PC-9 (cell line): ENCODE measurements around the gene RABL6. TPM values are rescaled to one million over a fixed set of nuclear protein-coding genes. Genes with fewer than 3 reads are reported as not detected.

Source experiments
- BruUV-seq: library from RNA; stranded (reverse); fragments of 400-500 nt; replicated peaks from 2 replicates; lab custom pipeline; 2021; lab: Mats Ljungman, UMichigan
- CTCF ChIA-PET: fragments of 300-600 bp; sonication (Branson Sonifier 250); formaldehyde crosslinking; loops from one replicate; lab custom pipeline; 2022; ENCODE audit warnings: antibody characterized with exemption; lab: Charles Lee
- POLR2A ChIA-PET: fragments of 300-600 bp; sonication (Branson Sonifier 250); formaldehyde crosslinking; loops from one replicate; lab custom pipeline; 2022; ENCODE audit warnings: antibody characterized with exemption; ENCODE audit not compliant: unreplicated experiment; lab: Charles Lee
- DNase-seq, 2 experiments: peaks; one replicate each; pipeline versions ENCODE4 v3.0.0 to v3.0.0-alpha.2; 2015 to 2022; ENCODE audit warnings: mixed read lengths in 1 of 2
- H2AFZ ChIP-seq: fragments of 200-600 bp; sonication (generic); 2 replicates; pipeline ENCODE4 v1.8.1; 2017; ENCODE audit warnings: antibody characterized with exemption
- H3F3A ChIP-seq: fragments of 200-600 bp; sonication (generic); 2 replicates; pipeline ENCODE4 v1.8.1; 2017; ENCODE audit warnings: antibody characterized with exemption, mild to moderate bottlenecking, low read depth; ENCODE audit not compliant: insufficient read depth
- H3K27ac ChIP-seq: fragments of 200-600 bp; sonication (generic); 2 replicates; pipeline ENCODE4 v1.6.1; 2016; ENCODE audit warnings: mixed run types
- H3K27me3 ChIP-seq: fragments of 200-600 bp; sonication (generic); 2 replicates; pipeline ENCODE4 v1.6.1; 2016; ENCODE audit warnings: low read depth, mixed run types; ENCODE audit not compliant: insufficient read depth
- H3K36me3 ChIP-seq: fragments of 200-600 bp; sonication (generic); 2 replicates; pipeline ENCODE4 v1.6.1; 2016; ENCODE audit warnings: low read depth, mixed run types
- H3K4me1 ChIP-seq: fragments of 200-600 bp; sonication (generic); replicated peaks from 2 replicates; pipeline ENCODE4 v1.6.1; 2016; ENCODE audit warnings: mixed run types; ENCODE audit not compliant: insufficient read depth
- H3K4me2 ChIP-seq: fragments of 200-600 bp; sonication (generic); 2 replicates; pipeline ENCODE4 v1.6.1; 2017; ENCODE audit warnings: mixed run types
- H3K4me3 ChIP-seq: fragments of 200-600 bp; sonication (generic); 2 replicates; pipeline ENCODE4 v1.6.1; 2016; ENCODE audit warnings: mixed run types
- H3K79me2 ChIP-seq: fragments of 200-600 bp; sonication (generic); 2 replicates; pipeline ENCODE4 v1.6.1; 2017; ENCODE audit warnings: low read depth, mixed run types
- H3K9me2 ChIP-seq: fragments of 200-600 bp; sonication (generic); 2 replicates; pipeline ENCODE4 v1.8.1; 2017; ENCODE audit warnings: mild to moderate bottlenecking; ENCODE audit not compliant: insufficient read depth
- H3K9me3 ChIP-seq: fragments of 200-600 bp; sonication (generic); 2 replicates; pipeline ENCODE4 v1.8.1; 2016; ENCODE audit warnings: low read depth; ENCODE audit not compliant: insufficient read depth
- H4K20me1 ChIP-seq: fragments of 200-600 bp; sonication (generic); 2 replicates; pipeline ENCODE4 v1.8.1; 2017; ENCODE audit not compliant: insufficient read depth
- EZH2 ChIP-seq: fragments of 200-600 bp; sonication (generic); IDR thresholded peaks from 2 replicates; pipeline ENCODE4 v1.8.0; 2017; ENCODE audit warnings: antibody characterized with exemption, low read depth
- intact Hi-C: fragments of 100-400 bp; cut with micrococcal nuclease; formaldehyde crosslinking; loops from one replicate; pipeline ENCODE4 v1.10.0; 2022; ENCODE audit not compliant: unreplicated experiment
- total RNA-seq: library from RNA; stranded (reverse); gene quantifications from 2 replicates; pipeline ENCODE4 v1.2.3, GENCODE V29; 2021
- TF ChIP-seq, protein P1 (sequence below): fragments of 200-600 bp; sonication (generic); conservative IDR thresholded peaks from 2 replicates; pipeline ENCODE4 v1.6.1; 2017; ENCODE audit warnings: mixed run types, antibody characterized with exemption, mild to moderate bottlenecking, moderate library complexity

RABL6 gene
- total RNA-seq, 1 experiment from 2014 or later: 116 TPM

DNA sequence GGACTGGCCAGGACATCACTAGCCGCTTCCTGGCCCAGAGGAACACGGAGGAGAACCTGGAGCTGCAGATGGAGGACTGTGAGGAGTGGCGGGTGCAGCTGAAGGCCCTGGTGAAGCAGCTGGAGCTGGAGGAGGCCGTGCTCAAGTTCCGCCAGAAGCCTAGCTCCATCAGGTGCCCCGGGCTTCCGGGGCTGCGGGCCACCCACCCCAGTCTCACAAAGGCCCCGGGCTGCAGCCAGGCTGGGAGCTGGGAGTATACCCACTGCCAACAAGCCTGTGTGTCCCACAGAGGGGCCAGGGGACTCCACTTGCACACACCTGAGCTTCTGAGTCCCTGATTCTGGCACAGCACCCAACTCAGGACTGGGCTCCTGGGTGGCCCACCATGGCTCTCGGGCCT, 1.7 kb upstream of the RABL6 start:
- no peak overlapping the region for H3K4me3 ChIP-seq
- H3K4me2 ChIP-seq: peak overlapping the region; percentile 97
- H3K27me3 ChIP-seq: no peaks in the 10 kb centered on the region
- POLR2A ChIA-PET: interaction anchor here (0.6 kb wide), 1 partner anchor 131 kb away, joined by 4 read pairs; no protein-coding TSS in a partner anchor
- no peaks in the 10 kb centered on the region for H3K9me2 ChIP-seq
- no peak overlapping the region for H3K27ac ChIP-seq
- peaks cover 12% of the 10 kb centered on the region for H3F3A ChIP-seq
- H2AFZ ChIP-seq: no peak overlapping the region
- TF ChIP-seq EZH2: no peak
- TF ChIP-seq, protein P1, sequence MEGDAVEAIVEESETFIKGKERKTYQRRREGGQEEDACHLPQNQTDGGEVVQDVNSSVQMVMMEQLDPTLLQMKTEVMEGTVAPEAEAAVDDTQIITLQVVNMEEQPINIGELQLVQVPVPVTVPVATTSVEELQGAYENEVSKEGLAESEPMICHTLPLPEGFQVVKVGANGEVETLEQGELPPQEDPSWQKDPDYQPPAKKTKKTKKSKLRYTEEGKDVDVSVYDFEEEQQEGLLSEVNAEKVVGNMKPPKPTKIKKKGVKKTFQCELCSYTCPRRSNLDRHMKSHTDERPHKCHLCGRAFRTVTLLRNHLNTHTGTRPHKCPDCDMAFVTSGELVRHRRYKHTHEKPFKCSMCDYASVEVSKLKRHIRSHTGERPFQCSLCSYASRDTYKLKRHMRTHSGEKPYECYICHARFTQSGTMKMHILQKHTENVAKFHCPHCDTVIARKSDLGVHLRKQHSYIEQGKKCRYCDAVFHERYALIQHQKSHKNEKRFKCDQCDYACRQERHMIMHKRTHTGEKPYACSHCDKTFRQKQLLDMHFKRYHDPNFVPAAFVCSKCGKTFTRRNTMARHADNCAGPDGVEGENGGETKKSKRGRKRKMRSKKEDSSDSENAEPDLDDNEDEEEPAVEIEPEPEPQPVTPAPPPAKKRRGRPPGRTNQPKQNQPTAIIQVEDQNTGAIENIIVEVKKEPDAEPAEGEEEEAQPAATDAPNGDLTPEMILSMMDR: no peak
- no TSS peak for BruUV-seq
- intact Hi-C loops: no loop called here
- DNase-seq: no peak
- CTCF ChIA-PET: no interaction called here
- H3K79me2 ChIP-seq: peaks cover 29% of the 10 kb centered on the region
- peaks cover 5% of the 10 kb centered on the region; the same call in 1 of the 2 replicates for H3K36me3 ChIP-seq
- H4K20me1 ChIP-seq: peaks cover 10% of the 10 kb centered on the region; the same call in 1 of the 2 replicates
- H3K4me1 ChIP-seq: peaks cover 25% of the 10 kb centered on the region
- H3K9me3 ChIP-seq: no peaks in the 10 kb centered on the region

DNA sequence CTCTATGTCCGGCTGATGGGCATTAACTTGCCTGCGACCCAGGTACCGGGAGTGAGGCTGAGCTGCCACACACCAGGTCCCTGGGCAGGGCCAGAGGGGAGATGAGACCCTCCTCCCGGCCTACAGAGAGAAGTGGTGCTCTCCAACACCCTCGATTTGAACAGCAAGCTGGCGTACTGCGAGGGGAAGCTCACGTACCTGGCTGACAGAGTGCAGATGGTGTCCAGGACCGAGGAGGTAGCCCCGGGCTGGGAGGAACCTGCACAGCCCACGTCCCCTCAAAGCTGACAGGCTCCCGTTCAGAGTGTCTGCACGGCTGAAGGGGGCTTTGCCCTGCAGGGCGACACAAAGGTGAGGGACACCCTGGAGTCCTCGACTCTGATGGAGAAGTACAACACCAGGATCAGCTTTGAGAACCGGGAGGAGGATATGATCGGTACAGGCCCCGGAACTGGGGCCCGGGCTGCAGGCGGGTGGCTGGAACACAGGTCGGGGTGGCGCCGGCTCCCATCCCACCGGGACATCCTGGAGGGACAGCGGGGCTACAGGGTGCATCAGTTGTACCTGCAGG, 1.0 kb upstream of the RABL6 start:
- TF ChIP-seq, protein P1: no peak
- no peak for TF ChIP-seq EZH2
- H3K4me2 ChIP-seq: peak overlapping the region; percentile 97
- H3K36me3 ChIP-seq: peaks cover 5% of the 10 kb centered on the region; the same call in 1 of the 2 replicates
- H3K9me2 ChIP-seq: no peaks in the 10 kb centered on the region
- peak overlapping the region; percentile 96 for H3K4me3 ChIP-seq
- BruUV-seq: no TSS peak
- ChIA-PET POLR2A (interaction anchor here (0.6 to 0.7 kb wide), 3 partner anchors 130 to 280 kb away, joined by 4 to 5 read pairs (median 4); no protein-coding TSS in a partner anchor), CTCF (no interaction called here)
- H3K4me1 ChIP-seq: peaks cover 20% of the 10 kb centered on the region
- intact Hi-C loops: no loop called here
- peaks cover 32% of the 10 kb centered on the region for H3K79me2 ChIP-seq
- no peaks in the 10 kb centered on the region for H3K9me3 ChIP-seq
- H3K27ac ChIP-seq: no peak overlapping the region
- no peak for DNase-seq
- H2AFZ ChIP-seq: peak overlapping the region; percentile 99; the same call in 1 of the 2 replicates
- peaks cover 10% of the 10 kb centered on the region; the same call in 1 of the 2 replicates for H4K20me1 ChIP-seq
- no peaks in the 10 kb centered on the region for H3K27me3 ChIP-seq
- peaks cover 7% of the 10 kb centered on the region for H3F3A ChIP-seq

DNA sequence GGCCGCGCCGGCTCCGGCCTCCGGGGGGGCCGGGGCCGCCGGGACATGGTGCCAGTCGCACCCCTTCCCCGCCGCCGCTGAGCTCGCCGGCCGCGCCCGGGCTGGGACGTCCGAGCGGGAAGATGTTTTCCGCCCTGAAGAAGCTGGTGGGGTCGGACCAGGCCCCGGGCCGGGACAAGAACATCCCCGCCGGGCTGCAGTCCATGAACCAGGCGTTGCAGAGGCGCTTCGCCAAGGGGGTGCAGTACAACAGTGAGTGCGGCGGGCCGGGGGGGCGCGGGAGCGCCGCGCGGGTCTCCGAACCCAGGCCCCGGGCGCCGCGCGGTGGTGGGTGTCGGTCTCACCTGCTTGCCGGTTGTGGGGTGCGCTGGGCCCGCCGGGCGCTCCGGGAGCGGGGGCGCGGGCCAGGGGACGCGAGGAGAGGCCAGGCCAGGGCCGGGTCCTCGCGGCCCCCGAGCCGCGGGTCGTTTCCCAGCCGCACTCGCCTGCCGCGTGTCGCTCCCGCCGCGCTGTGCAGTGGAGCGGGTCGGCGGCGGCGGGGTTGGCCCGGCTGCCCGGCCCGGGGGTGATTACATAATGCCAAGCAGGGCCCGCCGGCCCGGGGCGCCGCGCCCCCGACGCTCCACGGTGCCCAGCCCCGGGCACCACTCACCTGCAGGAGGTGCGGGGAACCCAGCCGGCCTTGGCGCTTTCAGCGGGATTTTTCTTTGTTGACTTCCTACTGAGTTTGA, 492 bp downstream of the RABL6 start:
- peak overlapping the region; percentile 81 for H2AFZ ChIP-seq
- peak overlapping the region; percentile 96 for H3K4me2 ChIP-seq
- no peak overlapping the region for H3K27ac ChIP-seq
- H3K9me2 ChIP-seq: no peaks in the 10 kb centered on the region
- peaks cover 10% of the 10 kb centered on the region; the same call in 1 of the 2 replicates for H4K20me1 ChIP-seq
- H3K4me3 ChIP-seq: peak overlapping the region; percentile 96
- H3F3A ChIP-seq: no peaks in the 10 kb centered on the region
- H3K79me2 ChIP-seq: peaks cover 37% of the 10 kb centered on the region
- BruUV-seq: no TSS peak
- no peaks in the 10 kb centered on the region for H3K9me3 ChIP-seq
- intact Hi-C loops: no loop called here
- no peaks in the 10 kb centered on the region for H3K27me3 ChIP-seq
- DNase-seq: peak in 1 of 2 experiments; percentile 37
- TF ChIP-seq, protein P1: no peak
- TF ChIP-seq EZH2: no peak
- CTCF ChIA-PET: interaction anchor here (0.6 kb wide), 2 partner anchors 34 to 226 kb away, joined by 5 to 9 read pairs; no protein-coding TSS in a partner anchor
- H3K4me1 ChIP-seq: peaks cover 19% of the 10 kb centered on the region
- POLR2A ChIA-PET: interaction anchor here (0.5 to 0.6 kb wide), 2 partner anchors 16 to 30 kb away, joined by 3 to 5 read pairs; no protein-coding TSS in a partner anchor
- H3K36me3 ChIP-seq: peaks cover 5% of the 10 kb centered on the region; the same call in 1 of the 2 replicates
